Hepatocyte (in vitro differentiated cells): ENCODE data around the gene CSF2RB. TPM values are rescaled to one million over a fixed set of nuclear protein-coding genes. Genes with fewer than 3 reads are reported as not detected.

Experiments used
- DNase-seq: peaks from one replicate; pipeline ENCODE4 v3.0.0-alpha.2; 2016; ENCODE audit warnings: low spot score
- H2AFZ ChIP-seq: fragments of 200-600 bp; sonication (generic); 2 replicates; pipeline ENCODE4 v1.6.0; 2016; ENCODE audit warnings: antibody characterized with exemption, mild to moderate bottlenecking
- H3K27ac ChIP-seq: fragments of 200-600 bp; sonication (generic); 2 replicates; pipeline ENCODE4 v1.5.1; 2016; ENCODE audit warnings: mild to moderate bottlenecking
- H3K27me3 ChIP-seq: fragments of 200-600 bp; sonication (generic); 2 replicates; pipeline ENCODE4 v1.6.1; 2016
- H3K36me3 ChIP-seq: fragments of 200-600 bp; sonication (generic); replicated peaks from 2 replicates; pipeline ENCODE4 v1.5.1; 2016; ENCODE audit warnings: low read depth; ENCODE audit not compliant: insufficient read depth
- H3K4me1 ChIP-seq: fragments of 200-600 bp; sonication (generic); 2 replicates; pipeline ENCODE4 v1.5.1; 2016; ENCODE audit warnings: mild to moderate bottlenecking, moderate library complexity; ENCODE audit not compliant: insufficient read depth
- H3K4me2 ChIP-seq: fragments of 200-600 bp; sonication (generic); 2 replicates; pipeline ENCODE4 v1.6.0; 2016
- H3K4me3 ChIP-seq: fragments of 200-600 bp; sonication (generic); 2 replicates; pipeline ENCODE4 v1.5.1; 2016; ENCODE audit warnings: mild to moderate bottlenecking
- H3K79me2 ChIP-seq: fragments of 200-600 bp; sonication (generic); 2 replicates; pipeline ENCODE4 v1.6.0; 2017; ENCODE audit warnings: mild to moderate bottlenecking
- H3K9me2 ChIP-seq: fragments of 200-600 bp; sonication (generic); replicated peaks from 2 replicates; pipeline ENCODE4 v1.6.0; 2017; ENCODE audit warnings: mild to moderate bottlenecking; ENCODE audit not compliant: insufficient read depth
- H3K9me3 ChIP-seq: fragments of 200-600 bp; sonication (generic); 2 replicates; pipeline ENCODE4 v1.5.1; 2016; ENCODE audit warnings: low read depth, mild to moderate bottlenecking
- H4K20me1 ChIP-seq: fragments of 200-600 bp; sonication (generic); 2 replicates; pipeline ENCODE4 v1.6.0; 2016; ENCODE audit warnings: mild to moderate bottlenecking; ENCODE audit not compliant: insufficient read depth, poor library complexity, severe bottlenecking
- CTCF ChIP-seq: fragments of 200-600 bp; sonication (generic); IDR thresholded peaks from 2 replicates; pipeline ENCODE4 v1.5.1; 2016; ENCODE audit warnings: antibody characterized with exemption, mild to moderate bottlenecking; ENCODE audit not compliant: poor library complexity
- EZH2 ChIP-seq: fragments of 200-600 bp; sonication (generic); IDR thresholded peaks from 2 replicates; pipeline ENCODE4 v1.6.1; 2016; ENCODE audit warnings: antibody characterized with exemption, mild to moderate bottlenecking, borderline replicate concordance
- EZH2phosphoT487 ChIP-seq: fragments of 200-600 bp; sonication (generic); IDR thresholded peaks from one replicate; pipeline ENCODE4 v1.6.1; 2018; ENCODE audit warnings: antibody characterized with exemption, mild to moderate bottlenecking, low read depth, moderate library complexity; ENCODE audit not compliant: unreplicated experiment, severe bottlenecking
- WGBS: methylation state at CpG from one replicate; pipeline ENCODE4 v1.1.6; 2016; ENCODE audit warnings: low lambda C conversion rate; ENCODE audit errors: missing lambda C conversion rate; 5-methylcytosine and 5-hydroxymethylcytosine counted together
- polyA plus RNA-seq: library from polyadenylated mRNA; unstranded; fragments of >200 nt; fragmentation: Nextera tagmentation; extraction: Ambion mirVana; gene quantifications from 2 replicates; pipeline ENCODE4 v1.2.1, GENCODE V29; 2016
- total RNA-seq: library from RNA; depleted of rRNA; stranded (reverse); fragments of >200 nt; gene quantifications from 2 replicates; pipeline ENCODE4 v1.2.3, GENCODE V29; 2014

The CSF2RB gene
- total and polyA plus RNA-seq, 2 experiments from 2014 or later = 0.83 TPM; not detected in 1

GRCh38 chr22:36981247-36981775 lies 67.9 kb downstream of the CSF2RB start:
- no peak overlapping the region for H3K27ac ChIP-seq
- TF ChIP-seq EZH2 (no peak), EZH2phosphoT487 (no peak), CTCF (no peak)
- no peaks in the 10 kb centered on the region for H3K79me2 ChIP-seq
- no peak overlapping the region for H3K4me2 ChIP-seq
- H3K9me2 ChIP-seq = no peaks in the 10 kb centered on the region
- H3K36me3 ChIP-seq = no peaks in the 10 kb centered on the region
- H2AFZ ChIP-seq = no peak overlapping the region
- no peaks in the 10 kb centered on the region for H4K20me1 ChIP-seq
- DNase-seq = no peak
- peaks cover 3% of the 10 kb centered on the region for H3K4me1 ChIP-seq
- H3K9me3 ChIP-seq = no peaks in the 10 kb centered on the region
- 92% methylated on average over 16 of the region's 16 CpGs for WGBS
- no peaks in the 10 kb centered on the region for H3K27me3 ChIP-seq
- no peak overlapping the region for H3K4me3 ChIP-seq

- Histone ChIP-seq H4K20me1 (no peaks in the 10 kb centered on the region), H2AFZ (no peak overlapping the region), H3K9me2 (no peaks in the 10 kb centered on the region), H3K4me3 (no peak overlapping the region), H3K4me2 (no peak overlapping the region), H3K79me2 (no peaks in the 10 kb centered on the region), H3K36me3 (no peaks in the 10 kb centered on the region), H3K4me1 (peaks cover 3% of the 10 kb centered on the region), H3K27ac (no peak overlapping the region), H3K27me3 (no peaks in the 10 kb centered on the region), H3K9me3 (no peaks in the 10 kb centered on the region)
- no peak for DNase-seq
- 65% methylated on average over 5 of the region's 5 CpGs for WGBS
- TF ChIP-seq EZH2 (no peak), CTCF (no peak), EZH2phosphoT487 (no peak)
These were observed 68.7 kb downstream of the CSF2RB start for GRCh38 chr22:36982136-36982535.

- H3K4me3 ChIP-seq = no peak overlapping the region
- no peak overlapping the region for H3K27ac ChIP-seq
- no peaks in the 10 kb centered on the region for H4K20me1 ChIP-seq
- H3K27me3 ChIP-seq = no peaks in the 10 kb centered on the region
- no peaks in the 10 kb centered on the region for H3K79me2 ChIP-seq
- H3K9me3 ChIP-seq = no peaks in the 10 kb centered on the region
- no peaks in the 10 kb centered on the region for H3K9me2 ChIP-seq
- no peak for TF ChIP-seq EZH2
- no peak for TF ChIP-seq CTCF
- TF ChIP-seq EZH2phosphoT487 = no peak
- WGBS = 96% methylated on average over 10 of the region's 10 CpGs
- H3K4me1 ChIP-seq = no peaks in the 10 kb centered on the region
- H3K36me3 ChIP-seq = no peaks in the 10 kb centered on the region
- H3K4me2 ChIP-seq = no peak overlapping the region
- H2AFZ ChIP-seq = no peak overlapping the region
- DNase-seq = no peak
These were observed 71.9 kb downstream of the CSF2RB start for GRCh38 chr22:36985211-36985889.
